Gastrocnemius medialis (tissue), 4 donors: ENCODE measurements around the gene GPR143. TPM values are rescaled to one million over a fixed set of nuclear protein-coding genes. Genes with fewer than 3 reads are reported as not detected.

ENCODE experiments used
- ATAC-seq, 2 donors: fragments of 150-250 bp; one replicate each; pipeline ENCODE4 v1.9.1; 2016
- DNase-seq, 2 donors: peaks; one replicate each; pipeline ENCODE4 v3.0.0-alpha.2; 2019
- H3K27ac ChIP-seq, 4 donors: fragments of 200-600 bp; sonication (generic); 1 replicate in 1 of 4; 2 replicates in 3 of 4; pipeline ENCODE4 v1.5.1; 2016 to 2018; ENCODE audit warnings: mild to moderate bottlenecking in 2 of 4, moderate library complexity in 1 of 4
- H3K27me3 ChIP-seq, 3 donors: fragments of 200-600 bp; sonication (generic) in 2 of 3; 1 replicate in 1 of 3; 2 replicates in 2 of 3; pipeline versions ENCODE4 v1.5.1 to v1.6.0; 2016 to 2019; ENCODE audit warnings: mild to moderate bottlenecking in 1 of 3, moderate library complexity in 1 of 3
- H3K36me3 ChIP-seq, 2 donors: fragments of 200-600 bp; sonication (generic) in 1 of 2; one replicate each; pipeline ENCODE4 v1.5.1; 2017 to 2018
- H3K4me1 ChIP-seq, 2 donors: fragments of 200-600 bp; sonication (generic) in 1 of 2; one replicate each; pipeline ENCODE4 v1.5.1; 2016 to 2017; ENCODE audit warnings: mild to moderate bottlenecking in 2 of 2
- H3K4me3 ChIP-seq, 4 donors: fragments of 200-600 bp; sonication (generic) in 3 of 4; 1 replicate in 1 of 4; 2 replicates in 3 of 4; pipeline ENCODE4 v1.5.1; 2016 to 2019; ENCODE audit warnings: mild to moderate bottlenecking in 2 of 4
- H3K9me3 ChIP-seq, 3 donors: fragments of 200-600 bp; sonication (generic) in 2 of 3; 1 replicate in 1 of 3; 2 replicates in 2 of 3; pipeline ENCODE4 v1.5.1; 2016 to 2019
- POLR2A ChIP-seq, 2 donors: fragments of 450-650 bp; IDR thresholded peaks; one replicate each; pipeline ENCODE4 v1.6.1; 2017; ENCODE audit warnings: antibody characterized with exemption in 2 of 2, mild to moderate bottlenecking in 2 of 2, moderate library complexity in 2 of 2
- in situ Hi-C, 4 donors: fragments of 200-750 bp; cut with MboI; loops; one replicate each; pipeline versions ENCODE4 v1.15.0 to v1.8.0; 2017; ENCODE audit warnings: low sequenced_read_pairs in 4 of 4
- intact Hi-C: fragments of 100-400 bp; cut with DNase I; formaldehyde crosslinking; loops from one replicate; pipeline ENCODE4 v1.15.1; 2023; ENCODE audit warnings: low total_unique reads
- total RNA-seq, 4 donors: library from RNA; depleted of rRNA; stranded (reverse); fragments of >200 nt; gene quantifications; one replicate each; pipeline versions ENCODE4 v1.1.0 to v1.2.3, GENCODE V29; 2016
- TF ChIP-seq, protein P1 (sequence below), 5 experiments: fragments of 450-650 bp in 3 of 5; fragments of 200-600 bp in 2 of 5; sonication (generic) in 2 of 5; IDR thresholded peaks in 4 of 5; conservative IDR thresholded peaks in 1 of 5; 1 replicate in 4 of 5; 2 replicates in 1 of 5; pipeline ENCODE4 v1.5.1; 2016 to 2019; ENCODE audit warnings: antibody characterized with exemption in 5 of 5, mild to moderate bottlenecking in 3 of 5, moderate library complexity in 3 of 5

GPR143 gene
- total RNA-seq, 4 donors from 2014 or later: not detected

DNA sequence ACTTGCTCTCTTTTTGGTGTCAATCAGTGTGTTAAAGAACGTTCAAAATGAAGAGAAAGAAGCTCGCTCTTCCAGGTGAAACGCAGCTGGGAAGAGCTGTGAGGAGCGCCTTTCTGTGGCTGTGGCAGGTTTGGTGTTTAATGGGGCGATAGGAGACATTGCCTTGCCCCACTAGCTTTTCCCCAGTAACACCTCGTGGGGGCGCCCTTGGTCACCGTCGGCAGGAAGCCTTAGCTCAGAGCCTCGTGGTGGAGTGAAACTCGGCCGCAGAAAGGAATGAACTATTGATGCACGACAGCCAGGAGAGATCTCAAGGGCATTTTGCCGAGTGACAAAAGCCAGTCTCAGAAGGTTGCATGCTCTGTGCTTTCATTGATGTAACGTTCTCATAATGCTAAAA is 65.1 kb downstream of the GPR143 start:
- no peak for DNase-seq
- in situ Hi-C loops (loop anchor here (10.0 to 25.0 kb wide), 4 partner anchors 736 to 938 kb away; partner anchors contain the start of gene FAM9A (in 1 of the 4)), intact Hi-C loops (loop anchor here (10.0 kb wide), 1 partner anchor 956 kb away; no protein-coding TSS in a partner anchor)
- H3K4me3 ChIP-seq: no peak overlapping the region
- no peaks in the 10 kb centered on the region for H3K27me3 ChIP-seq
- no peak overlapping the region for H3K27ac ChIP-seq
- no peaks in the 10 kb centered on the region for H3K4me1 ChIP-seq
- H3K36me3 ChIP-seq: no peaks in the 10 kb centered on the region
- TF ChIP-seq, protein P1, sequence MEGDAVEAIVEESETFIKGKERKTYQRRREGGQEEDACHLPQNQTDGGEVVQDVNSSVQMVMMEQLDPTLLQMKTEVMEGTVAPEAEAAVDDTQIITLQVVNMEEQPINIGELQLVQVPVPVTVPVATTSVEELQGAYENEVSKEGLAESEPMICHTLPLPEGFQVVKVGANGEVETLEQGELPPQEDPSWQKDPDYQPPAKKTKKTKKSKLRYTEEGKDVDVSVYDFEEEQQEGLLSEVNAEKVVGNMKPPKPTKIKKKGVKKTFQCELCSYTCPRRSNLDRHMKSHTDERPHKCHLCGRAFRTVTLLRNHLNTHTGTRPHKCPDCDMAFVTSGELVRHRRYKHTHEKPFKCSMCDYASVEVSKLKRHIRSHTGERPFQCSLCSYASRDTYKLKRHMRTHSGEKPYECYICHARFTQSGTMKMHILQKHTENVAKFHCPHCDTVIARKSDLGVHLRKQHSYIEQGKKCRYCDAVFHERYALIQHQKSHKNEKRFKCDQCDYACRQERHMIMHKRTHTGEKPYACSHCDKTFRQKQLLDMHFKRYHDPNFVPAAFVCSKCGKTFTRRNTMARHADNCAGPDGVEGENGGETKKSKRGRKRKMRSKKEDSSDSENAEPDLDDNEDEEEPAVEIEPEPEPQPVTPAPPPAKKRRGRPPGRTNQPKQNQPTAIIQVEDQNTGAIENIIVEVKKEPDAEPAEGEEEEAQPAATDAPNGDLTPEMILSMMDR (IDR thresholded peaks at IDR 0.05 in 4 of 5, conservative IDR thresholded peaks at IDR 0.05 in 1 of 5): no peak
- TF ChIP-seq POLR2A (IDR thresholded peaks at IDR 0.05): no peak
- ATAC-seq: no peak
- no peaks in the 10 kb centered on the region for H3K9me3 ChIP-seq

DNA sequence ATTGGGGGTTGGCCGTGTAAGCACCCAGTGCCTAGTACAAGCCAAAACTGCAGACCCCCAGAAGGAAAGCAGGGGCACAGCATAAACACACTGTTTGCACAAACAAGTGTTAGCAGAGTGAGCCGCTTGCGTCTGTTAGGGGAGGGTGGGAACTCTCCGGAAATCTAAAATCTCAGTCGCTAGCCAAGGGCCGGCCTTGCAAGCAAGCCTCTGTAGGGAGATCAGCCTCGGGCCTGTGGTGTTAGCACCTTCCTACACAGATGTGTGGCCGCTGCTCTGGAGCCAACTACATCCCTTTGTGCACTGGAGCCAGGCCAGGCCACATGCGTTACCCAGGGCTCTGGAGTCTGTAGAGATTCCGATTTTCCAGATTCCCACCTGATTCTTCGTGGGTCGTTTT is 67.1 kb downstream of the GPR143 start:
- intact Hi-C loops: no loop called here

GRCh38 chrX:9693307-9694001 is 72.2 kb downstream of the GPR143 start:
- in situ Hi-C loops: no loop called here
- peaks cover 0 to 9% of the 10 kb centered on the region in 2 donors for H3K36me3 ChIP-seq
- H3K27ac ChIP-seq: no peak overlapping the region
- intact Hi-C loops: no loop called here
- no peaks in the 10 kb centered on the region for H3K27me3 ChIP-seq
- no peaks in the 10 kb centered on the region for H3K9me3 ChIP-seq
- ATAC-seq (no peak), DNase-seq (no peak)
- no peak overlapping the region for H3K4me3 ChIP-seq
- no peaks in the 10 kb centered on the region for H3K4me1 ChIP-seq
- TF ChIP-seq, protein P1 (IDR thresholded peaks at IDR 0.05 in 4 of 5, conservative IDR thresholded peaks at IDR 0.05 in 1 of 5): no peak
- no peak for TF ChIP-seq POLR2A (IDR thresholded peaks at IDR 0.05)

More for the DNA sequence above, 67.1 kb downstream of the GPR143 start:
- DNase-seq (no peak), ATAC-seq (no peak)
- no peaks in the 10 kb centered on the region for H3K9me3 ChIP-seq
- H3K27ac ChIP-seq: no peak overlapping the region
- TF ChIP-seq POLR2A (IDR thresholded peaks at IDR 0.05): no peak
- TF ChIP-seq, protein P1 (IDR thresholded peaks at IDR 0.05 in 4 of 5, conservative IDR thresholded peaks at IDR 0.05 in 1 of 5): no peak
- no peak overlapping the region for H3K4me3 ChIP-seq
- no peaks in the 10 kb centered on the region for H3K4me1 ChIP-seq
- peaks cover 0 to 3% of the 10 kb centered on the region in 2 donors for H3K36me3 ChIP-seq
- no peaks in the 10 kb centered on the region for H3K27me3 ChIP-seq
- in situ Hi-C loops: no loop called here

GRCh38 chrX:9690046-9690445 is 75.6 kb downstream of the GPR143 start:
- Histone ChIP-seq H3K4me3 (no peak overlapping the region), H3K36me3 (peaks cover 0 to 9% of the 10 kb centered on the region in 2 donors), H3K4me1 (no peaks in the 10 kb centered on the region), H3K9me3 (no peaks in the 10 kb centered on the region), H3K27me3 (no peaks in the 10 kb centered on the region), H3K27ac (no peak overlapping the region)
- DNase-seq (no peak), ATAC-seq (no peak)
- in situ Hi-C loops (no loop called here), intact Hi-C loops (no loop called here)
- TF ChIP-seq POLR2A (IDR thresholded peaks at IDR 0.05): no peak
- TF ChIP-seq, protein P1 (IDR thresholded peaks at IDR 0.05 in 4 of 5, conservative IDR thresholded peaks at IDR 0.05 in 1 of 5): no peak
